ENCODE measurements around the gene GAN.

- no peak for TF ChIP-seq USF2 (IDR thresholded peaks at IDR 0.05; ENCODE audit: low read depth, low read length)
- TF ChIP-seq CTCF (conservative IDR thresholded peaks at IDR 0.05; ENCODE audit: low read depth, low read length), result no peak
- no peak for TF ChIP-seq MAFK (IDR thresholded peaks at IDR 0.05; ENCODE audit: low read depth, low read length)
- no peak for TF ChIP-seq CHD1 (IDR thresholded peaks at IDR 0.05; ENCODE audit: low read depth, low read length)
- TF ChIP-seq NFE2L2 (IDR thresholded peaks at IDR 0.05; ENCODE audit: low read depth, low read length), result no peak
- no peak for TF ChIP-seq POLR2A (IDR thresholded peaks at IDR 0.05; ENCODE audit: low read depth, low read length)
- no peak for TF ChIP-seq FOS (IDR thresholded peaks at IDR 0.05; ENCODE audit: low read depth, low read length)
- no peak for TF ChIP-seq RFX5 (IDR thresholded peaks at IDR 0.05; ENCODE audit: low read depth, low read length)
- no peak for TF ChIP-seq RAD21 (IDR thresholded peaks at IDR 0.05; ENCODE audit: low read length)
- TF ChIP-seq CEBPB (IDR thresholded peaks at IDR 0.05; ENCODE audit: low read depth, low read length), result no peak
These were observed 36.2 kb upstream of the GAN start for GRCh38 chr16:81278526-81278925.

All from IMR-90 (cell line).